ENCODE measurements around the gene FAM107B.
"Not testable (repeated sequence)": the region's sequence is repeated elsewhere in the genome, so short reads cannot be mapped to it uniquely, and the experiment has no call there.

FAM107B gene

DNA sequence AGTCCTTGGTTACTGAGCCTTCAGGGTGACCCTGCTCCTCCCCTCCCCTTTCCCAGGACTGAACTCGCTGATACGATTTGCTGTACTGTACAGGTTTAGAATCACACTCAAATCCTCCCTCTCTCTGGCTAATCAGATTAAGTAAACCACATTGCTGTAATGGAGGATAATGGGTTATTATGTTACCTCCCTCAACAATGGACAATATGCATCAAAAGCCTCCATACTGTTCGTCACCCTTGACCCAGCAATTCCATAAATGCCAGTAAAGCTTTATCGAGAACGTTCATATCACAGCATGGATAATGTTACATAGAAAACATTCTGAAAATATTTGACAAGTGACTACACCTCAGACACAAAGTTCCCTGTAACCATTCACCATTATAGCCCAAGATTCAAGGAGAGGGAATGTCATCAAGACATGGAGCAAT lies 61.7 kb downstream of the FAM107B start:
- TF ChIP-seq, protein P1, sequence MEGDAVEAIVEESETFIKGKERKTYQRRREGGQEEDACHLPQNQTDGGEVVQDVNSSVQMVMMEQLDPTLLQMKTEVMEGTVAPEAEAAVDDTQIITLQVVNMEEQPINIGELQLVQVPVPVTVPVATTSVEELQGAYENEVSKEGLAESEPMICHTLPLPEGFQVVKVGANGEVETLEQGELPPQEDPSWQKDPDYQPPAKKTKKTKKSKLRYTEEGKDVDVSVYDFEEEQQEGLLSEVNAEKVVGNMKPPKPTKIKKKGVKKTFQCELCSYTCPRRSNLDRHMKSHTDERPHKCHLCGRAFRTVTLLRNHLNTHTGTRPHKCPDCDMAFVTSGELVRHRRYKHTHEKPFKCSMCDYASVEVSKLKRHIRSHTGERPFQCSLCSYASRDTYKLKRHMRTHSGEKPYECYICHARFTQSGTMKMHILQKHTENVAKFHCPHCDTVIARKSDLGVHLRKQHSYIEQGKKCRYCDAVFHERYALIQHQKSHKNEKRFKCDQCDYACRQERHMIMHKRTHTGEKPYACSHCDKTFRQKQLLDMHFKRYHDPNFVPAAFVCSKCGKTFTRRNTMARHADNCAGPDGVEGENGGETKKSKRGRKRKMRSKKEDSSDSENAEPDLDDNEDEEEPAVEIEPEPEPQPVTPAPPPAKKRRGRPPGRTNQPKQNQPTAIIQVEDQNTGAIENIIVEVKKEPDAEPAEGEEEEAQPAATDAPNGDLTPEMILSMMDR (conservative IDR thresholded peaks at IDR 0.05) = no peak
- no peak overlapping the region for H3K27ac ChIP-seq

DNA sequence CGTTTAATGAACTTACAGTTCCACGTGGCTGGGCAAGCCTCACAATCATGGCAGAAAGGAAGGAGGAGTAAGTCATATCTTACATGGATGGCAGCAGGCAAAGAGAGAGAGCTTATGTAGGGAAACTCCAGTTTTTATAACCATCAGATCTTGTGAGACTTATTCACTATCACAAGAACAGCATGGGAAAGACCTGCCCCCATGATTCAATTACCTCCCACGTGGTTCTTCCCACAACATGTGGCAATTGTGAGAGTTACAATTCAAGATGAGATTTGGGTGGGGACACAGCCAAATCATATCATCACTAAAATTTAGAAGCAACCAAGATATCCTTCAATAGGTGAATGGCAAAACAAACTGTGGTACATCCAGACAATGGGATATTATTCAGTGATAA lies 65.4 kb downstream of the FAM107B start:
- H3K27ac ChIP-seq = not testable (repeated sequence)

DNA sequence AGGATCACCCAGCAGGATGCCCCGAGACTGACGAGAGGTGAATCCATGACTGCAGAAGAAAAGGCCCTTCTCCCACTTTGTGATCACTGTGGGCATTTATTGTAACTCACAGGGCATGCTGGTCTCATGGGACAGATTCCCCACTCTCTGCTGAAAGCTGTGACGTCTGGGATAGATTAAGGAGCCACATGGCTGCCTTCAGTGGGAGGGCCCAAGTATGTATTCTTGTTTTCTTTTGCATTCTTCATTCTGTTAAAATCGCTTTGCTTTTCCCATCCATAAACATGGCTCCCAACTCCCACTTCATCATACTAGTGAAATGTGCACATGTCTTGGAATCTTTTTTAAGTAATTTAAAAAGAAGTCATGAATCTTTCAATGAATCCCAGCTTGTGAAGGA lies 67.2 kb downstream of the FAM107B start:
- no peak overlapping the region for H3K27ac ChIP-seq
- TF ChIP-seq, protein P1 (conservative IDR thresholded peaks at IDR 0.05) = no peak

DNA sequence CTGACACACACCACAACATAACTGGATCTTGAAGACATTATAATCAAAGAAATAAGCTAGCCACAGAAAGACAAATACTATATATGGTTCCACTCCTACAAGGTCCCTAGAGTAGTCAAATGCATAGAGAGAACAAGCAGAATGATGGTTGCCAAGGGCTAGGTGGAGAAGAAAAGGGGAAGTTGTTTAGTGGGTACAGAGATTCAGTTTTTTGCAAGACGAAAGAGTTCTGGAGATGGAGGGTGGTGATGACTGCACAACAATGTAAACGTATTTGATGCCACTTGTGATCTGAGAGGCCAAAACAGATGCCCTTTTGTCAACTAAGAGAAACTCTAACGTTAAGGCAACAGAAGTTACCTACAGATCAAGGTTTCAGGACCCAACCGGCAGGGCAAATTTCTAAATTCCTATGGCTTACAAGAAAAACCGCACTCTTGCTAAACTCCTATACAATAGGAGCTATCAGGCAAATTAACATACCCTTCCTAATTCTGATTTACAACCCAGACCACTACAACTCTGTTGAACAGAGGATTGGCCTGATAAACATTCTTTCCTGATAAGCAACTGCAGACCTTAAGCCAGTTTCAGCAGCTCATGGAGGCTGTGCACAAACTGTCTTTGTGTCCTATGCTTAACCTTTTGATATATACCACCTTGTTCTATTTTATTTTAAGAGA lies 69.0 kb downstream of the FAM107B start:
- H3K27ac ChIP-seq = no peak overlapping the region
- TF ChIP-seq, protein P1 (conservative IDR thresholded peaks at IDR 0.05) = no peak

DNA sequence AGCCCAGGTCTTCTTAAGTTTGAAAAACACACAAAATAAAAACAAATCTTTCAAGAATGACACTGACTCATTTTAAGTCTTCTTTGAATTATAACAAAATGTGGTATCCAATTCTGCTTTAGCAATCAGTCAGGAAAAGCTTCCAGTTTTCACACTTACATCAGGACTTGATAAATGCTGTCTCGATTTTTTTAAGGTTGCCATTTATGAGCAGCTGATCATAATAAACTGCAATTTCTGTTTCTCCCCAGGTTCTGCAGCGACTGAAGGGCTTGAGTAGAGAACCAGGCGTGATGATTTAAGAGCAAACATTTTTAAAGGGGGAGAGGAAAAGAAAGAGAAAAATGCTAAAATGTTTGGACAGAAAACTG lies 71.1 kb downstream of the FAM107B start:
- TF ChIP-seq, protein P1 (conservative IDR thresholded peaks at IDR 0.05) = no peak
- H3K27ac ChIP-seq = no peak overlapping the region

DNA sequence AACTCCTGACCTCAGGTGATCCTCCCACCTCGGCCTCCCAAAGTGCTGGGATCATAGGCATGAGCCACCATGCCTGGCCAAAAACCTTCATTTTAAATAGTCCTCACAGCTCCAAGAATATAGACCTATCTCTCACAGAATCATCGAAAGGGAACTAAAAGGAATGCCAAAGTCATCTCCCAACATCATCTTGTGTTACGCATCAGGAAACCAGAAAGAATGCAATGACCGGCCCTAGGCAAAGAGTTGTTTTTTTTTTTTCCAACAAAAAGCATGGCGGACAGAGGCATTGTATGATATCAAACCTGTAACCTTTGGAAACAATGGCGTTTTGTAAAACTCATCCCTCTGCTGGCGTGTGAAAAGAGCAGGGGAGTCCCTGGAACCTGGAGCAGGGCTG lies 73.2 kb downstream of the FAM107B start:
- H3K27ac ChIP-seq = no peak overlapping the region
- TF ChIP-seq, protein P1 (conservative IDR thresholded peaks at IDR 0.05) = no peak

DNA sequence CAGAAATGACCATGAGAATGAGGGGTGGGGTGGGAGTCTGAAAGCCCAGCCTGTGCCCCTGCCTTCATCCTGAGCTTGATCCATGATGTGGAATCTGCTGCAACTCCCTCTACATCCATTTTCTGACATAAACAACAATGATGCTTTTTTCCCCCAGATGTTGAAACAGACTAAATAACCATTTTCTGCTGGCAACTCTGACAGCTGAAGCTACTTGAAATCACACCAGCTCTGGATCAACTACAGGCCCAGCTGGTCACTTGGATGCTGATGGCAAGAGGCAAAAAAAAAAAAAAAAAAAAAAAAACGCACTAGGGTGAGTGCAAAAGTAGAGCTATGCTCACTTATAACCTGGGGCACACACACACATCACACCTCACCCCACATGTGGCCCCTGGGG lies 74.2 kb downstream of the FAM107B start:
- TF ChIP-seq, protein P1 (conservative IDR thresholded peaks at IDR 0.05) = no peak
- H3K27ac ChIP-seq = no peak overlapping the region

DNA sequence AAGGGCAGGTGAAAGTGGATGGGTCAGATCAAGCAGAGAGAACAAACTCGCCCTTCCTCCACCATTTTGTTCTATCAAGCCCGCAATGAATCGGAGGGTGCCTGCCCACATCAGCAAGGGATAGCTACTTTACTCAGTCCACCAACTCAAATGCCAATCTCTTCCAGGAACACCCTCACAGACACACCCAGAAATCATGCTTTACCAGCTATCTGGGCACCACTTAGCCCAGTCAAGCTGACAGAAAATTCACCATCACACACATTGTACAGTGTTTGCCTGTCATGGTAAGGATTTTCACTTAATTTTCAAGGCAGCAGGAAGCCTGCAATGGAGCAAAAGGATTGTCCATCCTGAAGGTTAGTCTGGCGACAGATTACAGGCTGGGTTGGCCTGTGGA lies 75.2 kb downstream of the FAM107B start:
- no peak overlapping the region for H3K27ac ChIP-seq
- TF ChIP-seq, protein P1 (conservative IDR thresholded peaks at IDR 0.05) = no peak

All from VCaP (cell line).